Measurements from ENCODE around the gene CSTPP1. TPM values are rescaled to one million over a fixed set of nuclear protein-coding genes. Genes with fewer than 3 reads are reported as not detected.

The CSTPP1 gene
- total and polyA plus RNA-seq, 2 of the 4 experiments (the other 2 are of a cell fraction) = 22.0 to 35.7 TPM

DNA sequence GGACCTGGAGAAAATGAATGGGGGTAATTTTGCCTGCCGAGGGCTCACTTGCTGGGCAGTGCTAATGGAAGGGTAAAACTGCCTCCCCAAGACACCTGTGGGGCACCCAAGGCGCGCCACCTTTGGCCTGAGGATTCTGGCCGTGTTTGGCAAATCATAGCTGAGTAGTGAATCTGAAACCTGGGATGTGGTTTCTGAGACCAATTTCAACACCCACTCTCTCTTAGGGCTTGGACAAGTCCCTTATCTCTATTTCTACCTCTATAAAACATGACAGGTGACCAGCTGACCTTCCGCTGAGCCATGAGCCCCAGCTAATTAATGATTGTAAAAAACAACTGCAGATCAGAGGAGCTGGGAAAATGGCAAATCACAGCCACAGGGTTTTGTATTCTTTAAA is 251.2 kb downstream of the CSTPP1 start:
- Histone ChIP-seq H4K20me1 (ENCODE audit: insufficient read depth, low read length) (peaks cover 4% of the 10 kb centered on the region; the same call in 1 of the 2 replicates), H3K79me1 (ENCODE audit: low read depth in 1 of 2, low read length in 2 of 2) (peaks cover 4 to 23% of the 10 kb centered on the region in 2 experiments; a peak in 1 of 4 replicates), H3K9me3 (ENCODE audit: control insufficient read depth, insufficient read depth, low read length) (no peaks in the 10 kb centered on the region), H4K8ac (ENCODE audit: low read depth in 2 of 2, low read length in 2 of 2) (no peak overlapping the region), H3K56ac (ENCODE audit: extremely low read depth, insufficient read depth, low read length) (no peak overlapping the region), H3K18ac (ENCODE audit: low read depth, low read length) (no peak overlapping the region), H2AK9ac (replicated peaks; ENCODE audit: low read depth, low read length, poor library complexity) (no peak overlapping the region), H3K27ac (ENCODE audit: insufficient read depth, low read length) (no peak overlapping the region), H3K23ac (ENCODE audit: low read depth, low read length) (no peak overlapping the region), H3K4ac (ENCODE audit: low read depth, low read length) (no peak overlapping the region), H2BK15ac (ENCODE audit: low read depth, low read length) (no peak overlapping the region), H4K5ac (ENCODE audit: low read depth, low read length) (no peak overlapping the region), H2AK5ac (ENCODE audit: low read depth, low read length) (no peak overlapping the region), H3K9ac (ENCODE audit: low read depth, low read length) (no peak overlapping the region), H2AFZ (replicated peaks; ENCODE audit: low read length, poor library complexity) (no peak overlapping the region), H3K4me1 (ENCODE audit: control insufficient read depth, insufficient read depth, low read length) (peaks cover 18% of the 10 kb centered on the region), H3K9me1 (ENCODE audit: insufficient read depth, low read length) (no peaks in the 10 kb centered on the region), H4K91ac (ENCODE audit: insufficient read depth, low read depth, low read length) (no peak overlapping the region), H3K27me3 (ENCODE audit: control insufficient read depth, insufficient read depth, low read length) (no peaks in the 10 kb centered on the region), H3K36me3 (ENCODE audit: control insufficient read depth, insufficient read depth, low read length) (peaks cover 2% of the 10 kb centered on the region; the same call in 1 of the 2 replicates), H3K4me2 (ENCODE audit: low read depth, low read length) (peak overlapping the region; percentile 92), H3K4me3 (ENCODE audit: insufficient read depth, low read depth, low read length) (peak overlapping the region; percentile 35; the same call in 1 of the 2 replicates), H2BK120ac (ENCODE audit: low read depth, low read length) (no peak overlapping the region), H3K14ac (replicated peaks; ENCODE audit: low read depth, low read length) (no peak overlapping the region), H2BK5ac (ENCODE audit: low read depth, low read length, poor library complexity, severe bottlenecking) (no peak overlapping the region), H2BK20ac (ENCODE audit: low read depth, low read length) (no peak overlapping the region)
- ChIA-PET CTCF (interaction anchor here (1.1 to 1.4 kb wide), 3 partner anchors 10 to 296 kb away, joined by 3 read pairs; no protein-coding TSS in a partner anchor), POLR2A (ENCODE audit: unreplicated experiment) (no interaction called here)
- ATAC-seq (ENCODE audit: low read depth) (no peak), DNase-seq (no peak)
- TF ChIP-seq FOS (IDR thresholded peaks at IDR 0.05; ENCODE audit: low read depth, low read length) (no peak), POLR2A (IDR thresholded peaks at IDR 0.05; ENCODE audit: low read depth, low read length) (no peak), BHLHE40 (IDR thresholded peaks at IDR 0.05; ENCODE audit: low read depth, low read length) (no peak), RAD21 (IDR thresholded peaks at IDR 0.05; ENCODE audit: low read length) (no peak), SMC3 (IDR thresholded peaks at IDR 0.05; ENCODE audit: low read depth, low read length) (no peak), MAFK (IDR thresholded peaks at IDR 0.05; ENCODE audit: low read depth, low read length) (no peak), CEBPB (IDR thresholded peaks at IDR 0.05; ENCODE audit: low read depth, low read length) (no peak), MAZ (IDR thresholded peaks at IDR 0.05; ENCODE audit: borderline replicate concordance, low read depth, low read length) (no peak), MXI1 (IDR thresholded peaks at IDR 0.05; ENCODE audit: borderline replicate concordance, low read depth, low read length) (no peak), RFX5 (IDR thresholded peaks at IDR 0.05; ENCODE audit: low read depth, low read length) (no peak), CHD1 (IDR thresholded peaks at IDR 0.05; ENCODE audit: low read depth, low read length) (no peak), NFE2L2 (IDR thresholded peaks at IDR 0.05; ENCODE audit: low read depth, low read length) (no peak), RCOR1 (IDR thresholded peaks at IDR 0.05; ENCODE audit: insufficient replicate concordance, low read length) (no peak)
- TF ChIP-seq, protein P1, sequence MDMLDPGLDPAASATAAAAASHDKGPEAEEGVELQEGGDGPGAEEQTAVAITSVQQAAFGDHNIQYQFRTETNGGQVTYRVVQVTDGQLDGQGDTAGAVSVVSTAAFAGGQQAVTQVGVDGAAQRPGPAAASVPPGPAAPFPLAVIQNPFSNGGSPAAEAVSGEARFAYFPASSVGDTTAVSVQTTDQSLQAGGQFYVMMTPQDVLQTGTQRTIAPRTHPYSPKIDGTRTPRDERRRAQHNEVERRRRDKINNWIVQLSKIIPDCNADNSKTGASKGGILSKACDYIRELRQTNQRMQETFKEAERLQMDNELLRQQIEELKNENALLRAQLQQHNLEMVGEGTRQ (IDR thresholded peaks at IDR 0.05; ENCODE audit: low read depth, low read length) = no peak
- TF ChIP-seq, protein P2, sequence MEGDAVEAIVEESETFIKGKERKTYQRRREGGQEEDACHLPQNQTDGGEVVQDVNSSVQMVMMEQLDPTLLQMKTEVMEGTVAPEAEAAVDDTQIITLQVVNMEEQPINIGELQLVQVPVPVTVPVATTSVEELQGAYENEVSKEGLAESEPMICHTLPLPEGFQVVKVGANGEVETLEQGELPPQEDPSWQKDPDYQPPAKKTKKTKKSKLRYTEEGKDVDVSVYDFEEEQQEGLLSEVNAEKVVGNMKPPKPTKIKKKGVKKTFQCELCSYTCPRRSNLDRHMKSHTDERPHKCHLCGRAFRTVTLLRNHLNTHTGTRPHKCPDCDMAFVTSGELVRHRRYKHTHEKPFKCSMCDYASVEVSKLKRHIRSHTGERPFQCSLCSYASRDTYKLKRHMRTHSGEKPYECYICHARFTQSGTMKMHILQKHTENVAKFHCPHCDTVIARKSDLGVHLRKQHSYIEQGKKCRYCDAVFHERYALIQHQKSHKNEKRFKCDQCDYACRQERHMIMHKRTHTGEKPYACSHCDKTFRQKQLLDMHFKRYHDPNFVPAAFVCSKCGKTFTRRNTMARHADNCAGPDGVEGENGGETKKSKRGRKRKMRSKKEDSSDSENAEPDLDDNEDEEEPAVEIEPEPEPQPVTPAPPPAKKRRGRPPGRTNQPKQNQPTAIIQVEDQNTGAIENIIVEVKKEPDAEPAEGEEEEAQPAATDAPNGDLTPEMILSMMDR (conservative IDR thresholded peaks at IDR 0.05; ENCODE audit: low read depth, low read length) = no peak
- TF ChIP-seq, protein P3, sequence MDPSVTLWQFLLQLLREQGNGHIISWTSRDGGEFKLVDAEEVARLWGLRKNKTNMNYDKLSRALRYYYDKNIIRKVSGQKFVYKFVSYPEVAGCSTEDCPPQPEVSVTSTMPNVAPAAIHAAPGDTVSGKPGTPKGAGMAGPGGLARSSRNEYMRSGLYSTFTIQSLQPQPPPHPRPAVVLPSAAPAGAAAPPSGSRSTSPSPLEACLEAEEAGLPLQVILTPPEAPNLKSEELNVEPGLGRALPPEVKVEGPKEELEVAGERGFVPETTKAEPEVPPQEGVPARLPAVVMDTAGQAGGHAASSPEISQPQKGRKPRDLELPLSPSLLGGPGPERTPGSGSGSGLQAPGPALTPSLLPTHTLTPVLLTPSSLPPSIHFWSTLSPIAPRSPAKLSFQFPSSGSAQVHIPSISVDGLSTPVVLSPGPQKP (IDR thresholded peaks at IDR 0.05; ENCODE audit: borderline replicate concordance, low read depth, low read length) = no peak
- no TSS peak for BruUV-seq (replicated peaks)
- whole genome bisulfite sequencing, 2 experiments (ENCODE audit: extremely low coverage in 2 of 2, insufficient read length in 1 of 2) = no CpG with 5 or more reads among the region's 5 CpGs
- dilution Hi-C loops (cut with HindIII; ENCODE audit: low sequenced_read_pairs, unreplicated experiment) = no loop called here
- in situ Hi-C loops (cut with MboI; ENCODE audit: low sequenced_read_pairs) = no loop called here
- intact Hi-C loops (cut with micrococcal nuclease) = no loop called here
